ENCODE measurements around the gene ACACA. TPM values are rescaled to one million over a fixed set of nuclear protein-coding genes. Genes with fewer than 3 reads are reported as not detected.

ACACA gene
- total and polyA plus RNA-seq, 2 donors (not counting 3 experiments of a cell fraction or from before 2014, with no cell fraction given), result 55.3 to 124 TPM

GRCh38 chr17:37368577-37368976, 38.1 kb downstream of the ACACA start:
- no peaks in the 10 kb centered on the region for H4K20me1 ChIP-seq (replicated peaks; ENCODE audit: control insufficient read depth, extremely low read depth, insufficient read depth, low read length)
- no peaks in the 10 kb centered on the region for H3K9me3 ChIP-seq (replicated peaks; ENCODE audit: control insufficient read depth, insufficient read depth, low read length)
- intact Hi-C loops (cut with micrococcal nuclease) (no loop called here), dilution Hi-C loops (cut with MboI; ENCODE audit: extremely low pct_ligation_motif_present, low sequenced_read_pairs) (no loop called here)
- H3K79me2 ChIP-seq (ENCODE audit: control insufficient read depth, insufficient read depth, low read length), result no peaks in the 10 kb centered on the region
- no peaks in the 10 kb centered on the region for H3K9me1 ChIP-seq (replicated peaks; ENCODE audit: control insufficient read depth, extremely low read depth, insufficient read depth, low read length)
- no TSS peak for BruUV-seq (replicated peaks)
- no peak overlapping the region for H3K4me3 ChIP-seq (replicated peaks in 1 of 3; ENCODE audit: insufficient read depth in 1 of 3, low read depth in 1 of 3, low read length in 3 of 3)
- H3K36me3 ChIP-seq (ENCODE audit: control insufficient read depth in 2 of 2, extremely low read depth in 1 of 2, insufficient read depth in 2 of 2, low read length in 2 of 2), result no peaks in the 10 kb centered on the region
- FAIRE-seq, result no peak
- no peak overlapping the region for H3K27ac ChIP-seq (ENCODE audit: insufficient read depth, low read depth, low read length)
- ChIA-PET CTCF (no interaction called here), POLR2A (no interaction called here)
- TF ChIP-seq MAX (IDR thresholded peaks at IDR 0.05; ENCODE audit: insufficient read depth, insufficient read length) (no peak), GATA2 (IDR thresholded peaks at IDR 0.05; ENCODE audit: insufficient read depth, insufficient read length, low read depth, low read length) (no peak), JUN (IDR thresholded peaks at IDR 0.05; ENCODE audit: borderline replicate concordance, insufficient read depth, insufficient read length, low read depth) (no peak), MYC (IDR thresholded peaks at IDR 0.05; ENCODE audit: low read depth, low read length) (no peak), FOS (IDR thresholded peaks at IDR 0.05; ENCODE audit: borderline replicate concordance, insufficient read depth, low read length) (no peak), EZH2 (IDR thresholded peaks at IDR 0.05; ENCODE audit: borderline replicate concordance, low read depth, low read length, severe bottlenecking) (no peak), CTCF (IDR thresholded peaks at IDR 0.05; ENCODE audit: extremely low read depth in 1 of 2, insufficient read depth in 1 of 2, low read depth in 1 of 2, low read length in 2 of 2) (no peak)
- no peak for DNase-seq (ENCODE audit: low read depth, low spot score)
- no peak overlapping the region for H2AFZ ChIP-seq (ENCODE audit: low read depth, low read length)
- no peak overlapping the region for H3K4me2 ChIP-seq (ENCODE audit: insufficient read depth, low read length)
- no peaks in the 10 kb centered on the region for H3K27me3 ChIP-seq (ENCODE audit: control insufficient read depth in 2 of 2, insufficient read depth in 2 of 2, low read length in 2 of 2)
- no peaks in the 10 kb centered on the region for H3K4me1 ChIP-seq (ENCODE audit: control insufficient read depth, extremely low read depth, insufficient read depth, low read length)
- no peak overlapping the region for H3K9ac ChIP-seq (replicated peaks; ENCODE audit: extremely low read depth, insufficient read depth, low read length)

All from endothelial cell of umbilical vein (primary cell).